GM18502 (cell line): ENCODE results near the gene PFDN2.

Experiments
- ATAC-seq: cut with Tn5 transposase; IDR thresholded peaks from one replicate; pipeline ENCODE4 v1.9.1; 2021; ENCODE audit warnings: mild to moderate bottlenecking; ENCODE audit not compliant: unreplicated experiment, poor library complexity

Gene PFDN2

GRCh38 chr1:161106431-161106830, 11.4 kb downstream of the PFDN2 start:
- ATAC-seq: no peak

- no peak for ATAC-seq
Observed at GRCh38 chr1:161100556-161100955, 17.3 kb downstream of the PFDN2 start.

GRCh38 chr1:161099090-161099802, 18.6 kb downstream of the PFDN2 start:
- ATAC-seq: no peak

- peak; percentile 66 for ATAC-seq
Observed at GRCh38 chr1:161098210-161099068, 19.4 kb downstream of the PFDN2 start, which contains the start of gene KLHDC9. Gene KLHDC9, plus strand, starts transcription at chr1:161098361. Its CDS starts 175 bp downstream, at chr1:161098536.

GRCh38 chr1:161096530-161096929, 21.3 kb downstream of the PFDN2 start:
- no peak for ATAC-seq

GRCh38 chr1:161096015-161096414, 21.8 kb downstream of the PFDN2 start:
- ATAC-seq: no peak

GRCh38 chr1:161095230-161095629, 22.6 kb downstream of the PFDN2 start:
- ATAC-seq: no peak

- ATAC-seq: no peak
Observed at GRCh38 chr1:161094481-161094880, 23.4 kb downstream of the PFDN2 start.

- ATAC-seq: no peak
Observed at GRCh38 chr1:161092621-161093028, 25.2 kb downstream of the PFDN2 start.

- no peak for ATAC-seq
Observed at GRCh38 chr1:161091796-161092507, 25.9 kb downstream of the PFDN2 start.

GRCh38 chr1:161091093-161091492, 26.7 kb downstream of the PFDN2 start:
- no peak for ATAC-seq

- no peak for ATAC-seq
Observed at GRCh38 chr1:161090617-161091016, 27.2 kb downstream of the PFDN2 start.

- no peak for ATAC-seq
Observed at GRCh38 chr1:161089938-161090337, 27.9 kb downstream of the PFDN2 start.

- ATAC-seq: no peak
Observed at GRCh38 chr1:161089251-161089924, 28.4 kb downstream of the PFDN2 start, which contains the start of gene NECTIN4. Gene NECTIN4, minus strand, starts transcription at chr1:161089558. Its CDS starts 262 bp downstream, at chr1:161089296.

- no peak for ATAC-seq
Observed at GRCh38 chr1:161088587-161089110, 29.2 kb downstream of the PFDN2 start.

GRCh38 chr1:161086457-161086856, 31.4 kb downstream of the PFDN2 start:
- no peak for ATAC-seq

GRCh38 chr1:161085165-161085564, 32.7 kb downstream of the PFDN2 start:
- ATAC-seq: no peak

- no peak for ATAC-seq
Observed at GRCh38 chr1:161084597-161084988, 33.2 kb downstream of the PFDN2 start.

GRCh38 chr1:161083748-161084596, 33.9 kb downstream of the PFDN2 start:
- no peak for ATAC-seq
